Gastroesophageal sphincter (tissue), 4 donors: Measurements from ENCODE around the gene MMP25. TPM values are rescaled to one million over a fixed set of nuclear protein-coding genes. Genes with fewer than 3 reads are reported as not detected.

ENCODE experiments used
- ATAC-seq: fragments of 150-250 bp; one replicate; pipeline ENCODE4 v1.9.1; 2016; ENCODE audit warnings: mild to moderate bottlenecking, moderate library complexity
- H3K27ac ChIP-seq, 4 donors: fragments of 200-600 bp; sonication (generic) in 3 of 4; 1 replicate in 3 of 4; 2 replicates in 1 of 4; pipeline ENCODE4 v1.5.1; 2016 to 2019
- H3K27me3 ChIP-seq: fragments of 200-600 bp; sonication (generic); one replicate; pipeline ENCODE4 v1.5.1; 2019
- H3K36me3 ChIP-seq, 2 donors: fragments of 200-600 bp; sonication (generic); one replicate each; pipeline ENCODE4 v1.5.1; 2019; ENCODE audit warnings: control low read depth in 1 of 2
- H3K4me1 ChIP-seq, 3 donors: fragments of 200-600 bp; sonication (generic); 1 replicate in 2 of 3; 2 replicates in 1 of 3; pipeline ENCODE4 v1.5.1; 2016 to 2019; ENCODE audit warnings: control low read depth in 2 of 3
- H3K4me3 ChIP-seq, 2 donors: fragments of 200-600 bp; sonication (generic); one replicate each; pipeline ENCODE4 v1.5.1; 2019; ENCODE audit warnings: mild to moderate bottlenecking in 1 of 2, moderate library complexity in 1 of 2
- H3K9me3 ChIP-seq, 3 donors: fragments of 200-600 bp; sonication (generic); one replicate each; pipeline ENCODE4 v1.5.1; 2017 to 2019; ENCODE audit warnings: control low read depth in 2 of 3
- EP300 ChIP-seq: sonication (generic); formaldehyde crosslinking; IDR thresholded peaks from one replicate; pipeline ENCODE4 v1.6.1; 2017; ENCODE audit warnings: antibody characterized with exemption, mild to moderate bottlenecking
- POLR2A ChIP-seq, 2 donors: fragments of 450-650 bp; IDR thresholded peaks; one replicate each; pipeline ENCODE4 v1.6.1; 2017; ENCODE audit warnings: antibody characterized with exemption in 2 of 2, mild to moderate bottlenecking in 2 of 2, moderate library complexity in 1 of 2
- POLR2AphosphoS5 ChIP-seq: sonication (generic); formaldehyde crosslinking; IDR thresholded peaks from one replicate; pipeline ENCODE4 v1.6.1; 2017; ENCODE audit warnings: antibody characterized with exemption
- WGBS, 2 donors: methylation state at CpG; one replicate each; pipeline ENCODE4 v1.1.5; 2018; ENCODE audit warnings: low coverage in 1 of 2; 5-methylcytosine and 5-hydroxymethylcytosine counted together
- small RNA-seq, 4 donors: library from RNA; depleted of rRNA; stranded (forward); fragments of <200 nt; gene quantifications; one replicate each; pipeline ENCODE3, GENCODE V24; 2016
- total RNA-seq, 4 donors: library from RNA; depleted of rRNA; stranded (reverse); fragments of >200 nt; gene quantifications; one replicate each; pipeline ENCODE4 v1.1.0, GENCODE V29; 2016
- TF ChIP-seq, protein P1 (sequence below), 4 experiments: fragments of 200-600 bp in 2 of 4; fragments of 450-650 bp in 2 of 4; sonication (generic) in 1 of 4; IDR thresholded peaks; one replicate each; pipeline ENCODE4 v1.5.1; 2017 to 2019; ENCODE audit warnings: antibody characterized with exemption in 4 of 4, mild to moderate bottlenecking in 2 of 4, moderate library complexity in 2 of 4

MMP25 gene
- total RNA-seq, 4 donors from 2014 or later, result 1.6 to 2.6 TPM; not detected in 2

DNA sequence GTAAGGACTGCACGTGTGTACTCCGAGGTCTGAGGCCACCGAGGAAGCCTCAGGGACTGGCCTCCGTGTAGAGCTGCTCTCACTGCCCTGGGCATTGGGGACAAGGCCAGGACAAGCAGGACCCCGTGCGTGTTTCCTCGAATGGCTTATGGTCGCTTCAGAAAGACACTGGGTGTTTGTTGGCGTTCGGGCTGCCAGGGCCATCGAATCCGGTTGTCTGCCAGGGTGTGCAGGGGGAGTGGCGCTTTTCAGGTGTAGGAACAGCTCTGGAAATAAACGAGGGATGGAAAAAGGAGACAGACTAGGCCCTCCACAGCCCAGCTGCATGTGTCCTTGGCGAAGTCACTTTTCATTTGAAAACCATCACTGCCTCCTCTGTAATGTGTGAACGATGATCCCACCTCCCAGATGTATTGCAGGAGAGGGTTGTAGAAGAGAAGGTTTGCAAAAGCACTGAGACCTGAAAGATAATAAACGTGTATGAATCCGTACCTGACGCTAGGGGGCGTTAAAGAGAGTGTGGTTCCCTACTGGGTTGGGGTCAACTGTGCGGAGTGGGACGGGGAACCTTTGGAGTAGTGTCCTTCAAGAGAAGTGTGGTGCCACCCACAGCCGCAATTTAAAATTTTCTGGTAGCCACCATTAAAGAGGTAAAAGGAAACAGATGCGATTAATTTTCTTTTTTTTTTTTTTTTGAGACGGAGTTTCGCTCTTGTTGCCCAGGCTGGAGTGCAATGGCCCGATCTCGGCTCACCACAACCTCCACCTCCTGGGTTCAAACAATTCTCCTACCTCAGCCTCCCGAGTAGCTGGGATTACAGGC lies 54.9 kb downstream of the MMP25 start:
- Histone ChIP-seq H3K27ac (peak overlapping the region in 3 of 4 donors; percentile 15 to 54 (median 47)), H3K4me1 (peaks cover 0 to 27% (median 4%) of the 10 kb centered on the region in 3 donors), H3K4me3 (no peak overlapping the region), H3K36me3 (no peaks in the 10 kb centered on the region), H3K27me3 (peaks cover 61% of the 10 kb centered on the region), H3K9me3 (no peaks in the 10 kb centered on the region)
- no peak for TF ChIP-seq POLR2A (IDR thresholded peaks at IDR 0.05)
- no peak for TF ChIP-seq POLR2AphosphoS5
- TF ChIP-seq, protein P1, sequence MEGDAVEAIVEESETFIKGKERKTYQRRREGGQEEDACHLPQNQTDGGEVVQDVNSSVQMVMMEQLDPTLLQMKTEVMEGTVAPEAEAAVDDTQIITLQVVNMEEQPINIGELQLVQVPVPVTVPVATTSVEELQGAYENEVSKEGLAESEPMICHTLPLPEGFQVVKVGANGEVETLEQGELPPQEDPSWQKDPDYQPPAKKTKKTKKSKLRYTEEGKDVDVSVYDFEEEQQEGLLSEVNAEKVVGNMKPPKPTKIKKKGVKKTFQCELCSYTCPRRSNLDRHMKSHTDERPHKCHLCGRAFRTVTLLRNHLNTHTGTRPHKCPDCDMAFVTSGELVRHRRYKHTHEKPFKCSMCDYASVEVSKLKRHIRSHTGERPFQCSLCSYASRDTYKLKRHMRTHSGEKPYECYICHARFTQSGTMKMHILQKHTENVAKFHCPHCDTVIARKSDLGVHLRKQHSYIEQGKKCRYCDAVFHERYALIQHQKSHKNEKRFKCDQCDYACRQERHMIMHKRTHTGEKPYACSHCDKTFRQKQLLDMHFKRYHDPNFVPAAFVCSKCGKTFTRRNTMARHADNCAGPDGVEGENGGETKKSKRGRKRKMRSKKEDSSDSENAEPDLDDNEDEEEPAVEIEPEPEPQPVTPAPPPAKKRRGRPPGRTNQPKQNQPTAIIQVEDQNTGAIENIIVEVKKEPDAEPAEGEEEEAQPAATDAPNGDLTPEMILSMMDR (IDR thresholded peaks at IDR 0.05), result peak in 2 of 4 experiments; percentile 13 to 41
- TF ChIP-seq EP300, result no peak
- no peak for ATAC-seq
- 27 to 52% methylated on average over 14 of the region's 29 CpGs for WGBS, 2 donors

DNA sequence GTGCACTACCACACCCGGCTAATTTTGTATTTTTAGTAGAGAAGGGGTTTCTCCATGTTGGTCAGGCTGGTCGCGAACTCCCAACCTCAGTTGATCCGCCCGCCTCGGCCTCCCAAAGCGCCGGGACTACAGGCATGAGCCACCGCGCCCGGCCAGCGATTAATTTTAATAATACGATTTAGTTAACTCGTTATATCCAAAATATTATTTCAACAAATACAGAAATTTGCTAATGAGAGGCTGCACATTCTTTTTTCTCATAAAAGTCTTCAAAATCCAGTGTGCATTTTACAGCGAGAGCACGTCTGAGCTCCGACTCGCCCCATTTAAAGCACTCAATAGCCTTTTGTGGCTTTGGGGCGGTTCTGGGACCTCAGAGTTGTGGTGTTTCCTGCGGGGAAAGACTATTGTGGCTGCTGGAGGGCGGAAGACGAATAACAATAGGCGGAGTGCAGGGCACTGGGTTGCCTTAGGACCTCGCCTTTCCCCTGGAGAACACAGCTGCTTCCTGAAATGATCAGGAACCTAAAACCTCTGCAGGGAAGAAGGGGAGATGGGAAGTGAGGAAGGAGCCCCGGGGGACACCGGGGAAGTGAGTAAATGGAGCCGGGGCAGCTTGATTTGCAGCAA lies 55.6 kb downstream of the MMP25 start:
- Histone ChIP-seq H3K36me3 (no peaks in the 10 kb centered on the region), H3K9me3 (no peaks in the 10 kb centered on the region), H3K27me3 (peaks cover 55% of the 10 kb centered on the region), H3K4me1 (peaks cover 0 to 31% (median 7%) of the 10 kb centered on the region in 3 donors), H3K4me3 (no peak overlapping the region), H3K27ac (peak overlapping the region in 3 of 4 donors; percentile 15 to 54 (median 47))
- no peak for ATAC-seq
- TF ChIP-seq EP300 (no peak), POLR2A (IDR thresholded peaks at IDR 0.05) (no peak), POLR2AphosphoS5 (no peak)
- TF ChIP-seq, protein P1 (IDR thresholded peaks at IDR 0.05), result no peak
- WGBS, 2 donors, result 25 to 60% methylated on average over 7 to 22 of the region's 27 CpGs

DNA sequence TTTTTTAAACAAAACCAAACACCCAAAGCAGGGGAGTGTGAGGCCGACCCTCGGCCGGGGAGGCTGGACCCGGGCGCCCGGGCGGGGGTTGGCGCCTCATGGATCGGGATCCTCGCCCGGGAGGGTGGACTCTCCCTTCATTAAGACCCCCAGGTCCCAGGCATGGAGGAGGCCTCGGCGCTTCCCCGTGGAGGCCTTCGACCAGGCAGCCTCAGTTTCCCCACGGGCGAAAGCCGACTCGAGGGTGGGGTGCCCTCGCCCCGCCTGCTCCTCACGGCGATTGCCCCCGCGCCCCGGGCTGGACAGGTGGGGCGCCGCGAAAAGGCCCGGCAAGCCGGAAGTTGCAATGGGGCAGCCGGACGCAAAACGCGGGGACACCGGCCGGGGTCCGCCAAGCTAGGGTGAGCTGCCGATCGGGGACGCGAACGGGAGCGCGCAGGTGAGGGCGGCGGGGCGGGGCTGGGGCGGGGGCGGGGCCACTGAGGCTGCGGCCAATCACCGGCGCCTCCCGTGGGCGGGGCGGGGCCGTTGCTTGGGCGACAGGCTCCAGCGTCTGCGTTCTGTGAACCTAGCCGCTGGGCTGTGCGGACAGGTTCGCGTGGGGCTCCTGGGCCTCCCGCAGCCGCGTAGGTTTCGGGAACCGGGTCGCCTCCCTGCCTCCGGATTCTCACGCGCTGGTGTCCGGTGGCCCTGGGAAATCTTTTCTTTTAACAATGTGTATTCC lies 60.0 kb downstream of the MMP25 start:
- 0% methylated on average over 14 of the region's 74 CpGs; no CpG with 5 or more reads in 1 of the 2 donors for WGBS, 2 donors

More for the DNA sequence above, 60.0 kb downstream of the MMP25 start:
- no peaks in the 10 kb centered on the region for H3K9me3 ChIP-seq
- H3K27me3 ChIP-seq, result peaks cover 12% of the 10 kb centered on the region
- H3K4me3 ChIP-seq, result peak overlapping the region; percentile 43 to 65
- peak overlapping the region; percentile 21 to 85 (median 81) for H3K27ac ChIP-seq
- peak; percentile 19 for TF ChIP-seq POLR2A (IDR thresholded peaks at IDR 0.05)
- TF ChIP-seq, protein P1 (IDR thresholded peaks at IDR 0.05), result peak in 1 of 4 experiments; percentile 31
- TF ChIP-seq EP300, result no peak
- peak; percentile 58 for TF ChIP-seq POLR2AphosphoS5
- peaks cover 0 to 19% (median 5%) of the 10 kb centered on the region in 3 donors for H3K4me1 ChIP-seq
- H3K36me3 ChIP-seq, result no peaks in the 10 kb centered on the region
- peak; percentile 96 for ATAC-seq

Small RNA genes within 50 kb of the gene (small RNA-seq; reads per million reads assigned to genes)
- gene RNU1-22P, result 0 reads per million in 4 donors

Other genes starting within 250 kb of the MMP25 start
- not detected for gene PRSS41, start 248.1 kb upstream of the MMP25 start, total RNA-seq
- gene PRSS21, start 229.3 kb upstream of the MMP25 start, total RNA-seq, result not detected
- gene ZG16B, start 216.3 kb upstream of the MMP25 start, total RNA-seq, result 10 to 100 TPM in 1 of 4 donors, not detected in 3; 37.5 TPM
- 1 to 10 TPM in 2 of 4 donors, not detected in 2; 1.0 to 2.7 TPM for gene PRSS22, start 188.4 kb upstream of the MMP25 start, total RNA-seq
- gene FLYWCH2, start 163.3 kb upstream of the MMP25 start, total RNA-seq, result 10 to 100 TPM; 21.9 to 69.1 (median 38.8) TPM
- gene FLYWCH1, start 134.6 kb upstream of the MMP25 start, total RNA-seq, result 10 to 100 TPM; 34.5 to 66.5 (median 51.2) TPM
- not detected for gene KREMEN2, start 82.3 kb upstream of the MMP25 start, total RNA-seq
- gene PAQR4, start 77.2 kb upstream of the MMP25 start, total RNA-seq, result 1 to 10 TPM; 1.9 to 6.4 (median 4.1) TPM
- 1 to 10 TPM in 2 of 4 donors, not detected in 2; 1.6 to 1.7 TPM for gene PKMYT1, start 66.1 kb upstream of the MMP25 start, total RNA-seq
- under 1 TPM in 2 of 4 donors, not detected in 2; 0.32 to 0.39 TPM for gene CLDN9, start 33.6 kb upstream of the MMP25 start, total RNA-seq
- gene CLDN6, start 28.4 kb upstream of the MMP25 start, total RNA-seq, result not detected
- gene TNFRSF12A, start 26.2 kb upstream of the MMP25 start, total RNA-seq, result 100 to 1,000 TPM in 2 of 4 donors, 10 to 100 TPM in 2; 26.0 to 135 (median 72.2) TPM
- 10 to 100 TPM; 20.1 to 94.9 (median 40.5) TPM for gene HCFC1R1, start 22.6 kb upstream of the MMP25 start, total RNA-seq
- gene THOC6, start 22.5 kb upstream of the MMP25 start, total RNA-seq, result 10 to 100 TPM; 17.6 to 28.2 (median 25.0) TPM
- gene BICDL2, start 9.6 kb upstream of the MMP25 start, total RNA-seq, result 1 to 10 TPM in 1 of 4 donors, under 1 TPM in 2, not detected in 1; 0.31 to 3.1 (median 0.31) TPM
- 10 to 100 TPM in 3 of 4 donors, 1 to 10 TPM in 1; 2.6 to 39.0 (median 21.6) TPM for gene IL32, start 19.1 kb downstream of the MMP25 start, total RNA-seq
- gene ZSCAN10, start 52.7 kb downstream of the MMP25 start, total RNA-seq, result 1 to 10 TPM in 1 of 4 donors, not detected in 3; 1.7 TPM
- gene ZNF205, start 66.0 kb downstream of the MMP25 start, total RNA-seq, result 10 to 100 TPM; 11.6 to 25.8 (median 20.4) TPM
- gene ZNF213, start 88.5 kb downstream of the MMP25 start, total RNA-seq, result 10 to 100 TPM in 2 of 4 donors, 1 to 10 TPM in 2; 3.6 to 22.3 (median 12.2) TPM
- gene OR1F1, start 141.6 kb downstream of the MMP25 start, total RNA-seq, result not detected
- gene ZNF200, start 188.6 kb downstream of the MMP25 start, total RNA-seq, result 10 to 100 TPM in 2 of 4 donors, 1 to 10 TPM in 2; 5.2 to 11.8 (median 8.0) TPM
- 1 to 10 TPM; 1.2 to 3.4 (median 1.7) TPM for gene MEFV, start 210.1 kb downstream of the MMP25 start, total RNA-seq
- 10 to 100 TPM; 45.5 to 53.6 (median 47.6) TPM for gene ZNF263, start 236.9 kb downstream of the MMP25 start, total RNA-seq